ENCODE measurements around the gene TMTC2.
"Not testable (repeated sequence)": the region's sequence is repeated elsewhere in the genome, so short reads cannot be mapped to it uniquely, and the experiment has no call there.

The TMTC2 gene

GRCh38 chr12:82797480-82797879 is 110.8 kb downstream of the TMTC2 start:
- DNase-seq = no peak

DNA sequence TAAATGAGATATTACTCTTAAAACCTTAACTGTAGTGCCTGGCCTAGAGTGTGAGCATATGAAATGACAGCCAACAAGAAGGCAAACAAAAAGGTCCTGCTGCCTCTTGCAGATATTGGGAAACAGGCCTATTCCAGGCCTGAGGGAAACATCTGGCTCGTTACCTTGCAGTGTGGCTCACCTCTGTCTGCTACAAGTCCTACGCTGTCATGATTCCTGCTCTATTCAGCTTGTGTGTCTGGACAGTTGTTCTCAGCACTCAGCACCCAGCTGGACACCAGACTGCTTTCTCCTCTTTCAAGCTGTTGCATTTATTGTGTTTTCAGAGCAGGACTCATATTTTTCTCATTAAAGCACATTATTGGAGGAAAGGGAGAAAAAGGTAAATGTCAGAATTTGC is 113.5 kb downstream of the TMTC2 start:
- DNase-seq = no peak

DNA sequence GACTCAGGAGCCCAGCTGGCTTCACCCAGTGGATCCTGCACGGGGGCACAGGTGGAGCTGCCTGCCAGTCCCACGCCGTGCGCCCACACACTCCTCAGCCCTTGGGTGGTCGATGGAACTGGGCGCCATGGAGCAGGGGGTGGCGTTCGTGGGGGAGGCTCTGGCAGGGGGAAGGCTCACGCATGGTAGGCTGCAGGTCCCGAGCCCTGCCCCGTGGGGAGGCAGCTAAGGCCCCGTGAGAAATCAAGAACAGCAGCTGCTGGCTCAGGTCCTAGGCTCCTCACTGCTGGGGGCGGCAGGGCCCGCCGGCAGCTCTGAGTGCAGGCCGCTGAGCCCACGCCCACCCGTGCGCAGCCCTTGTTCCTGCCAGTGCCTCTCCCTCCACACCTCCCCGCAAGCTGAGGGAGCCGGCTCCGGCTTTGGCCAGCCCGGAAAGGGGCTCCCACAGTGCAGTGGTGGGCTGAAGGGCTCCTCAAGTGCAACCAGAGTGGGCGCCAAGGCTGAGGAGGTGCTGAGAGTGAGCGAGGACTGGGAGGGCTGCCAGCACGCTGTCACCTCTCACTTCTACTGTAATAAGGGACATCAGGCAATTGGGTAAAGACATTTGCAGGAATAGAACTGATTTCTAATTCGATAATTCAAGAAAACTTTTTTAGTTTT is 115.4 kb downstream of the TMTC2 start:
- DNase-seq = no peak

DNA sequence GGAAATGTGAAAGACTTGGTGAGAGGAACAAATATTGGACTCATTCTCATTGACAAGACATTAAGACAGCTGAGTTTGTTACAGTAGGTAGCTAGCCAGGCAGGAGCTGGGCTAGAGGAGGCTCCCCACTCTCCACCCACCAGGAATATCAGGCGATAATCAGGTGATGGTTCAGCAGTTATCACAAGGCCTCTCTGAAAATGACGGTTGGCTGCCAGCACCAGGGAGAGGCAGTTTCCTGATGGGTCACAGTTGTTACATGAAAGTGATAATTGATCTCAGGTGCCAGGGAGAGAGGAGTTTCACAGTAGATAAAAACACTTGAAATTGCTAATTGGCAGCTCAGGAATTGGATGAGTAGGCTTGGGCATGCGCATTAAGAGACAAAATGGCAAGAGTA is 116.5 kb downstream of the TMTC2 start:
- DNase-seq = no peak

DNA sequence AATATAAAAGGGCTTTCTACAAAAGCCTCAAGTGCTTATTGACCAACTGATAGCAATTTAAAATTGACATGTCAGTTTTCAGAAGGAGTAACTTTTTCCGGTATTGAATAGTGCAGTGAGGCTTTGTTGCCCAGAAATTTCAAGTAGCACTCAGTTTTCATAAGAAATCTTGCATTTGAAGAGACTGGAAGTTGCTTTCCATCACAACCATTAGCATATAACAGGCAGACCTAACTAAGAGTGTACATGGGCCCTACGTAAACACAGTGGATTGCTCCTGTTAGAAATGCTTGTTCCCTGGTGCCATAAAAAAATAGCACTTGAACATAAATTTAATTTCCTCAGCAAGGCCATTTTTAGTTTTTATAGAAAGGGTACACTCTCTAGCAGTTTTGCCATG is 117.9 kb downstream of the TMTC2 start:
- DNase-seq = no peak

DNA sequence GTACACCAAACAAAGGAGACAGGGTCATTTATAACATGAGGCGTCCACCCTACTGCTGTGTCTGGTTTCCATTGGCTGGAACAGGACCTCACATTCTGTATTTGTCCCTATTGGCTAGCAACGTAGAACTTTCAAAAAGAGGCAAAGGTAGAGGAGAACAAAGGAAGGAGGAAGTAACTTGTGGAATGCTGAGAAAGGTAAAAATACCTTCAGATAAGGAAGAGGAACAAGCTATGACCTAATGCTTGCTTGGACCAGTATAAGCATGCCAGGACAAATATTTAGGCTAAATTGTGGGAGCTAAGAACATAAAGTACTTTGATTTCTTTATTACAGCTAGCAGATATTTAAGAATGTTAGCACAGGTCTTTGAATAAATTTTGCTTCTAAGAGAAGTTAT is 118.3 kb downstream of the TMTC2 start:
- not testable (repeated sequence) for DNase-seq

DNA sequence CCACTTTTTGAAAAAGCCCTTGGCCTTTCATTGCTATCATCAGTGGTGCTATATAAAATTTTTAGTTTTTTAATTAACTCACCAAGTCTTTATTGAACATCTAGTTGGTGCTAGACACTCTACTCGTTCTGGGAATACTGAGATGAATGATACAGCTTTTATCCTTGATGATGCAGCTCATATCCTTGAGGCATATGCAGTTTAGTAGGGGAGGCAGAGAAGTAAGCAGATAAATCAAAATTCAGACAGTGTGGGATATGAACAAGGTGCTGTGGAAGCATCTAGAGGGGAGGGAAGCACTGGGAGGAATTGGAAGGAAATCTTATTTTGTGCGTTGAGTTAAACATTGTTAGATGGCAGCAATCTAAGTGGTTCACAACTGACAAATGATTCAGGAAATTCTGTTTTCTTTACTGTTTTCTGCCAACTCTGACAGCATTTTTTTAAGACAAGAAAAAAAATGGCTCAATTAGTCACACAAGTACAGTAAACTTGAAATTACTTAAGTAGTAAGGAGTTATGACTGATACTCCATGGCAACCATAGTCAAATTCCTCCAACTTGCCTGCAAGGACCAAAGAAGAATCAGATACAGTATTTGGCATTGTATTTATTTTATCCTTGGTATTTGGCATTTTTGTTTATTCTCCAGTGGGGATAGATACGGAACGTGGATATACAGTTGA is 119.2 kb downstream of the TMTC2 start:
- no peak for DNase-seq

DNA sequence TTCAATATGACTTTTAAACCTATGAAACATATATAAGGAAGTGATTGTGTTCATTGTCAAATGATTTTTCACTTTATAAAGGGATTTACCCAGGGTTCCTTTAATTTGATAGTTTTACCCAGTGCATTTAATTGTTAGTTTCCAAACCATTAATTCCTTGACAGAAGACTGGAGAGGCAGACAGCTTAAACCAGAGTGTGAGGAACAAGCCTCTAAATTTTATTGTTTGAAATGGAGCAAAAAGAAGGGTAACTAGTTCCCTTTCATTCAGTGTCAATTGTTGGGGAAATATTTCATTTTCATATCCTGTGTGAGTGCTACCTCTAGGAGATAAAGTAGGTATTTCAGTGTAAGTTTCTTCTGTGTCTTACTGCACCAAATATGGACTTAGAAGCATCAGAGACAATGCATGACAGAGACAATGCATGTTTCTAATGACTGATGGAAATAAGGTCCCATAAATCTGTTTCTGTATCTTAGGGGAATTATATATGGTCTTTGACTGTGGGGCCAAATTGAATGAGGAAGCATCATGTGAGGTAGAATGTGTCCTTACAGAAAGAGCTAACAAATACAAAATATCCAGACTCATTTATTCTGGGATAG is 120.5 kb downstream of the TMTC2 start:
- DNase-seq = no peak

- DNase-seq = no peak
Measured at GRCh38 chr12:82810568-82810967, 123.9 kb downstream of the TMTC2 start.

DNA sequence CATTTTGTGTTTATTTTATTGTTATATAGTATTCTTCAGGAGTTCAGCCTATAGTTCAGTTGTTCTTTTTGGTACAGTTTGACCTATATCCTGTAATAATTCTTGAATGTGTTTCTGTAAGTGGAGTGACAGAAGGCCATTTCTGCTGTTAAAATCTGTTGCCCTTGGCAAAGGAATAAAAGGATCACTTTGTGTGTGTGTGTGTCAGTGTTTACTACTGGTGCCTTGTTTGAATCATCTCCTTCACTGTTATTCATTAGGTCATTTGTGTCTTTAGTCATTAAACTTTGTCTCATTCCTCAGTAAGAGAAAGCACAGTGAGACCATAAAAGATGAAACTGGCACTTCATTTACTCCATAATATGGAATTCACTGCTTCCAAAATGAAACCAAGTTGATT is 130.7 kb downstream of the TMTC2 start:
- no peak for DNase-seq

DNA sequence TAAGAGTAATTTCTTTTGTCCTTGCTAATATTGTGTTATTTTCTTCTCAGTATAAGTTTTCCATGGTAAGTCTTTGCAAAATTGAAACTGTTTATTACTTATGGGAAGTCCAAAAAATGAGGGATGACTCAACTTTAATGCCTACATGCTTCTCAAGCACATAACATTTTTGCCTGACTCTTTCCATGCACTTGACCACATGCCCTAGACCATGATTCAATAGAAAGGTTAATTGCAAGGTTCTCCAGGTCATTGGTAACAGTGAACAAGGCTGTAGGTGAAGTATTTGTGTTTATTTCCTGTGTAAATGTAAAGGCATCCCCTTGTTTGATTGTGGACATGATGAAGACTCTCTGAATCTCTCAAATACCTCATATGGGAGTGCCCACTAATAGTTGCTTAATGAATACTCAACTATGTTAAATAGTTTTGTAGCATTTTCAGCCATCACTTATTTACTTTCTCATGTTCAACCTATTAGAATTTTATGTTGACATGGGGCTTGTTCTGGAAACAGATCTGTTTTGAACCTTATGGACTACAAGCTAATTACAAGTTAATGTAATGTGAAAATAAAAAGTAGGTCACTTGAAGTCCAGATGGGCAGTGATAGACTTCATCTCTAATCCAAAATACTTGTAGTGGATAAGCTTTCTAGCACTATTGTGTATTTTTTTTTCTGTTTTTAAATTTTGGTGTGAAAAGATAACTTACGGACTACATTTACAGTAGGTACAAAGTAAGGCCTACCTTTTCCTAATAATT is 131.7 kb downstream of the TMTC2 start:
- no peak for DNase-seq

- no peak for DNase-seq
Measured at GRCh38 chr12:82826505-82826904, 139.8 kb downstream of the TMTC2 start.

DNA sequence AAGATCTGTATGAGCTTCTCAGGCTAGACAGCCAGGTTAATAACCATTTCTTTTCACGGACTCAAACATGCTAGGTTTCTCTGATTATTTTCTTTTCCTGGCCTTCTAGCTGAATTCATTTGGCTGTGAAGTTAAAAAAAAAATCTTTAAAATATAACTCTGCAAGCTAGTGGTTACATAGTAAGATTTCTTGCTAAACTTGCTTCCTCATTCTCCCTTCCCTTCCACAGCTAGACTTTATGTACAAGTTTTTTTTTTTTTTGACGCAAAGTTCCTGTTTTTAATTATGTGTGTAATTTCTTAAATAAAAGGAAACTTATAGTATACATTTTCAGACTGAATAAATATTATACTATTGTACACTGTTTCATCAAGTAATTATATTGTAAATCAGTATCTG is 145.4 kb downstream of the TMTC2 start:
- no peak for DNase-seq

- DNase-seq = no peak
Measured at GRCh38 chr12:82832981-82833380, 146.3 kb downstream of the TMTC2 start.

- DNase-seq = no peak
Measured at GRCh38 chr12:82833481-82833880, 146.8 kb downstream of the TMTC2 start.

DNA sequence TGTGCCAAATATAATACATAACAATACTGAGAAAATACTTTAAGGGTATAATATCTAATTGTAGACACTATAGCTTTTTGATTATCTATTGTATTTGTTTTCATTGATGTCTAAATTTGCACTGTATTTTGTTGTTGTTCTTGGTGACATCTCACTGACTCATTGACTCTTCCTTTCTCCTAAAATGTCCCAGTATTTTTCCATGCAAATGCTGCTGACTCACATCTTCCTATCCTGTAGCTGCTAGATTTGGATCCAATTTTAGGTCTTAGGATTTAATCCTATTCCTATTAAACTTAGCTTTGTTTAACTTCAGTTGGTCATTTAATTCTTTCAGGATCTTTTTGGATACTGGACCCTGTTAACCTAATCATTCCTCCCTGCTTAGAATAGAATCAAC is 148.5 kb downstream of the TMTC2 start:
- DNase-seq = no peak

DNA sequence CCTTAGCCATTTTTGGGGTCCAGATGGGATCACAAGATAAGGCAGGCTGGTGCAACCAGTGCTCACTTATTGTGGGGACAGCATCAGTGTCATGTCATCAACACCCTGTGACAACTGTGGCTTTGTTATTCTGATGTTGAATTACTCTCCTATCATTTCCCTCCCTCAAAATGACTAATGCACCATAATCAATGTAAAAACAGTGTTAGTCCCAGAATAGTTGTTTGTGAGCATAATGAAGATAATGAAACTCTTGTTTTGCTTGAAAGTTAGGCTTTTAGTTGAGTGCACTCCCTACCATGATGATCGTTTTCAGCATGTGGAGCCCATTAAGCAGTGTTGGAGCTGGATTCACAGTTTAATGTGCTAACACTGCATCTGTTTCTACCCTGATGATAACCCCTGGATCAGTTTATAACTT is 151.4 kb downstream of the TMTC2 start:
- DNase-seq = no peak

GRCh38 chr12:82838827-82839226 is 152.1 kb downstream of the TMTC2 start:
- DNase-seq = no peak

DNA sequence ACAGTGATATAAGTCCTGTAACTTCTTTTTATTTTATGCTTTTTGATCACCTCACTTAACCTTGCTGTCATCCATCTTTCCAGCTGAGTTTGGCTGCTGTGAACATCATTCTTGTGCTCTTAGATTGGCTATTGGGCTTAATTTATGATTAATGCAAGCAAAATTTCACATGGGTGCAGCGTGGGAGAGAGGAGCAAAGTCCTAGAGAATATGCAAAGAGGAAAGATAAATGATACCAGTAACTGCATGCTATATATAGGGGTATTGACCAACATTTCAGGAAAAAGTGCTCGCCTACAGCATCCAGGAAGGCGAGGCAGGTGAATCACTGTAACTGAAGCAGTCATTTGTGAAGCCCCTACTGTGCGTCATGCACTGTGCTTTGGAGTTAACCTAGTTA is 153.1 kb downstream of the TMTC2 start:
- no peak for DNase-seq

DNA sequence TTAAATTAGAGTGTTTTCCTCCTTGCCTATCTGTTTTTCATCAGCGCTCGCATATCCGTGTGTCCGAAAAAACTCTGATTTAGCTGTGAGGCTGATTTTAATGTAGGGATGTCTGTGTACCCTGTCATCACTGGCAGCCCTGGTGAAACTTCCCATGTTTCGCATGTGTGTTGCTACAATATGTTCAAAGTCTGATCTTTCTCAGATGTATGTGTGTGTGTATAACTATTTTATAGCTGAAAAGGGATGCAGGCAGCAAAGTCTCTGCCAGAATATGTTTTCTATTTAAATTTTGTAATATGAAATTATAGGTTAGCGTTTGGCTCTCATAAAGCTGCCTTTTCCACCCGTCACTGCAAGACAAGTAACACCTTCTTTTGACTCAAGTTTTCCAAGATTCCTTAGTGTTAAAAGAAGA is 154.8 kb downstream of the TMTC2 start:
- DNase-seq = no peak

GRCh38 chr12:82842480-82842879 is 155.8 kb downstream of the TMTC2 start:
- no peak for DNase-seq

DNA sequence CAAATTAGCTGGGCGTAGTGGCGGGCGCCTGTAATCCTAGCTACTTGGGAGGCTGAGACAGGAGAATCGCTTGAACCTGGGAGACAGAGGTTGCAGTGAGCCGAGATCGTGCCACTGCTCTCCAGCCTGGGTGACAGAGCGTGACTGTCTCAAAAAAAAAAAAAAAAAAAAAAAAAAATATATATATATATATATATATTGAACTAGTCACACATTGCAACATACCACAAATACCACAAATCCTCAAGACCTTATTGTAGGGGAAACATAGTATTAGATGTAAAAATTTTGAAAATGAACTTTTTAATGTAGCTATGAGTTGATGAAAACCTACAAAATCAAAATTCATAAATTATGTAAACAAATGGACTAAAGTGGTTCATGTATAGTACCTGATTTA is 158.4 kb downstream of the TMTC2 start:
- DNase-seq = not testable (repeated sequence)

- no peak for DNase-seq
Measured at GRCh38 chr12:82848845-82849244, 162.1 kb downstream of the TMTC2 start.

DNA sequence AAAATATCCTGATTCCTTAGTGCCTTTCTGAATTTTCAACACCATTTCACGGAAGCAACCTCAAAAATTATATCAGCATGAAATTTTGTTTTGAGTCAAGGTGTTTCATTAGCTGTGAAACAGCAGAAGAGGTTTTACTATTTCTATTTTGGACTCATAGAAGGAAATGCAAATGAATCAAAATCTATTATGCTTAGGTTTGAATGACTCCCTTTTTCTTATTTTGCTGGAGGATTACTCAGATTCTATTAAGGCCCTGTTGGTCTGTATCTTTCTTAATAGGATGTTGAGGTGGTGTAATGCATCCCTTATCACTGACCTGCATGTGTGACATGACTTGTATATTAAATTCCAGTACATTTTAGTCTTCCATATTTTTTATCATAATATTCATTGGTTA is 165.8 kb downstream of the TMTC2 start:
- DNase-seq = no peak

Measured in stimulated activated CD8-positive, alpha-beta memory T cell treated with anti-CD3 and anti-CD28 coated beads, Interleukin-4, amount 100 ng/mL, for 48 hours (primary cell).